HG02759 (cell line): Measurements from ENCODE around the gene PSEN1.

Experiments used
- ATAC-seq: cut with Tn5 transposase; IDR thresholded peaks from one replicate; pipeline ENCODE4 v1.9.1; 2021; ENCODE audit warnings: mild to moderate bottlenecking, moderate library complexity; ENCODE audit not compliant: unreplicated experiment

PSEN1 gene

DNA sequence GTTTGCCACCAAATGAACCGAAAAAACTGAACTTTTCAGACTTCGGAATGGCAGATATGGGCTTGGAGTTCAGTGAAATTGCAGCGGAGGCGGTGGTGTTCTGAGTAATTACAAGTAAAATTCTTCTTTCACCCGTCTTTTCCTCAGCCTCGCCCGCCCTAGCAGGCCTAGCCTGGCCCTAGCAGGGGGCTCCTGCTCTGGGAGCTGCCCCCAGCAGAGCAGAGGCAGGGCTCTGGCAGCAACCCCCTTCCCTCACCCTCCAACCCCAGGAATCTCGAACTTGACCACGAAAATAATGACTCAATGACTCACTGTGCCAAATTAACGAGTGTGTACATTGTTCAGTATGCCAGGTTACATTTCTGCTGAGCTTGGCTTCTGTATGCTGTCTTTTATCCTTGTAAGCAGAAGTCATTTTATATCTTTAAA is 102.1 kb downstream of the PSEN1 start:
- no peak for ATAC-seq

GRCh38 chr14:73238941-73239340 is 102.6 kb downstream of the PSEN1 start:
- ATAC-seq, result no peak

DNA sequence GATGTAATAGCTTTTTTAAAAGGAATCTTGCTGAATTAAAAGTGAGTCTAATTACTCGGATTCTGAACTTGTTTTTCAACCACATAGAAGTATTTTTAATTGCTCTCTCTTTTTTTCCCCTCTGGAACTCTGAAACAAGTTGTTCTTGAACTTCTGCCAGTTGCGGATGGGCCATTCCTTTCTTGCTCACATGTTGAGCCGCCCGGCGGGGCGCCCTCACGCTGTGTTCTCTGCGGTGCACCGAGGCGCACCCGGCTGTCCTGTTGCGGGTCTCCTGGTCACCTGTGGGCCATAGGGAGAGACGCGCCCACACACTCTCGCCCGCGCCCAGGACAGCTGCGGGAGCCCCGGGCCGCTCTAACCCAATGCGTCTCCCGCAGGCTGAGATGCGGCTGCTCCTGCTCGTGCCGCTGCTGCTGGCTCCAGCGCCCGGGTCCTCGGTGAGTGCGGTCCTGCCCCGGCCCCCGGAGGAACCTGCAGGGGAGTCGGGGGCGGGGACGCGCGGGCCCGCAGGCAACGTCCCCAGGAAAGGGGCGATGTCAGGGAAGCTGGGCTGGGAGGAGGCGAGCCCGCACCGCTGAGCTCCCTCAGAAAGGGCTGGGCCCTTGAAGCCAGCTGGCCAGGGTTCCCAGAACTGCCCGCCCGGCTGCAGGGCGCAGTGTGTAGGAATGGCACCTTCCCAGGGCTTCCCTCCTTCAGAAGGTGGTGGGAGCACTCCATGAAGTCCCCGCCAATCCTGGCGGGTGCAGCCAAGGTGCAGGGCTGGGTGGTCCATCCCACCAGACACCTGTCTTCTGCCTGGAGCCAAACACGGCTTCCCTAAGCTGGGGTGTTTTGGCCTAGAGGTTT is 103.3 kb downstream of the PSEN1 start:
- no peak for ATAC-seq

DNA sequence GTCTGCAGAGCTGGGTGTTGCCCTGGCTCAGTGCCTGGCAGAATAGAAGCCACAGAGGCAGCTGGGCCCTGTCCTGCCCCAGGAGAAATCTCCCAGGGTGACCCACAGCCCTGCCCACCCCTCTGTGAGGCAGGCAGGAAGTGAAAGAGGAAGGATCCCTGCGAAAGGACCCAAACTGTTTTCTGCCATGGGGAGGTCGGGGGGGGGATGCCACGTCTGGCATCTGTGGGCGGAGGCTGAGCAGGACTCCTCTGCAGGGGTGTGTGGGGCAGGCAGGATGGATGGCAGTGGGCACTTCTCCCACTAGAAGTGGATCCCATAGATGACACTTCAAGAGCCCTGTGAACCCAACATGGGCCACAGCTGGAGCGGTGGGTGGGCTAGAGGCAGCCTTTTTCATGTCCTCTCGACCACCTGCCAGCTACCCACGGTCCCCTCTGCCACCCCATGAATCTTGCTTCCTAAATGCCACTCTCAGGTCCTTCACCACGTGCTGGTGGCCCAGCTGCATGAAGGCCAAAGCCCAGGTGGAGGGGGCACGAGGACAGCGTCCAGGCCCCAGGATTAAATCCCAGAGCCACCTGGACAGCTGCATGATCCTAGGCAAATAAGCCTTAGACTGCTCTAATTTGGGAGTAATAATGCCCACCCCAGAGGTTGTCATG is 104.6 kb downstream of the PSEN1 start:
- ATAC-seq, result no peak

- no peak for ATAC-seq
These were observed 105.3 kb downstream of the PSEN1 start for GRCh38 chr14:73241481-73242165.

DNA sequence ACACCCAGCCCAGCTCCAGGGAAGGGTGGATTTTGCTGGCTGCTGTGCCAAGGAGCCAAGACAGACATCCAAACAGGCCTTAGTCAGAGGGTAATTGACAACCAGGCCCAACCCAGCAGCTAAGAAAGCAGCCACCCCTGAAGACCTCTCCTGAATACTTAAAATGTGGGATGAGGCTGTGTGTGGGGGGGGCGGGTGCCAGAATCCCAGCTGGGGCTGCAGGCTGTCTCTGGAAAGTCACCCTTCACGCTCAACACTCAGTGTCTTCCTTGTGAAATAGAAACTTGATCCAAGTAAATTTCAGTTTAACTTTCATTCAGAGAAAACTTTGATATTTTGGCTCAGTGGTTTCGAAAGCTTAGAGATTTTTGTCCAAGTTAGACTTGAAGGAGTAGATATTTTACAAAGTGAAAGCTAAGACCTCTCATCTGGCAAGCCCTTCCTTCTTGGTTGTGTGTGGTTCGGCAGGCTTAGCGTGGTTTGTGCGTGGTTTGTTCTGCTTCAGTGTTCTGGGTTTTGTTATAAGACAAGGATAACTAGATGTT is 106.1 kb downstream of the PSEN1 start:
- ATAC-seq, result no peak

- ATAC-seq, result no peak
These were observed 107.0 kb downstream of the PSEN1 start for GRCh38 chr14:73243341-73243740.

- no peak for ATAC-seq
These were observed 107.4 kb downstream of the PSEN1 start for GRCh38 chr14:73243748-73244147.

DNA sequence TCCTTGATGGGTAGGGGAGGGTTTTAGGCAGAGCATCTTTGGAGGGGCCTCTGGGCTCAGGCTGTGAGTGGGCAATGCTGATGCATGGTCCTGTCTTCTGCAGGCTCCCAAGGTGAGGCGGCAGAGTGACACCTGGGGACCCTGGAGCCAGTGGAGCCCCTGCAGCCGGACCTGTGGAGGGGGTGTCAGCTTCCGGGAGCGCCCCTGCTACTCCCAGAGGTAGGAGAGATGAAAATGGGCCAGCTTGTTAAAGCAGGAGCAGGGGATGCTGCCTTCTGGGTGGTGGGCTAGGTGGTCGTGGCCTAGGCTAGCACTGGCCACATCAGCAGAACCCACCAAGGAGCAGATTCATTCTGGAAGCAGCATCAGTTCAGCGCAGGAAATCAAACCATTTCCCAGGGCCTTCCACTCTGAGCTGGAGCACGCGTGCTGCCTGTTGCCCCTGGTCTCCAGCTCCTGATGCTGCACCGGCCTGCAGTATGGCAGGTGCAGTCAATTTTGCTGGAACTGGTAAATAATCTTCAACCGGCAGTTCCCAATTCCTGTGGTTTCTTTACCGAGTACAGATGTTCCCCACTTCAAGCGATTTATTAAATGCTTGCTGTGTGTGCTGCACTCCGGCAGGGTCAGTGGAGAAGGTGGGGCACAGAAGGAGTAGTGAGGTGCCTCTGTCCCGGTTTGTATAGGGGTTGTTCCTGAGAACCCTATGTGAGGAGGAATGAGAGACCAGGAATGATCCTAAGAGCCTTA is 108.4 kb downstream of the PSEN1 start:
- no peak for ATAC-seq

- ATAC-seq, result peak; percentile 63
These were observed 109.4 kb downstream of the PSEN1 start for GRCh38 chr14:73245480-73246325.

GRCh38 chr14:73246387-73247150 is 110.3 kb downstream of the PSEN1 start:
- ATAC-seq, result no peak

GRCh38 chr14:73248108-73248868 is 112.0 kb downstream of the PSEN1 start:
- ATAC-seq, result peak; percentile 57

- no peak for ATAC-seq
These were observed 112.8 kb downstream of the PSEN1 start for GRCh38 chr14:73249108-73249507.

DNA sequence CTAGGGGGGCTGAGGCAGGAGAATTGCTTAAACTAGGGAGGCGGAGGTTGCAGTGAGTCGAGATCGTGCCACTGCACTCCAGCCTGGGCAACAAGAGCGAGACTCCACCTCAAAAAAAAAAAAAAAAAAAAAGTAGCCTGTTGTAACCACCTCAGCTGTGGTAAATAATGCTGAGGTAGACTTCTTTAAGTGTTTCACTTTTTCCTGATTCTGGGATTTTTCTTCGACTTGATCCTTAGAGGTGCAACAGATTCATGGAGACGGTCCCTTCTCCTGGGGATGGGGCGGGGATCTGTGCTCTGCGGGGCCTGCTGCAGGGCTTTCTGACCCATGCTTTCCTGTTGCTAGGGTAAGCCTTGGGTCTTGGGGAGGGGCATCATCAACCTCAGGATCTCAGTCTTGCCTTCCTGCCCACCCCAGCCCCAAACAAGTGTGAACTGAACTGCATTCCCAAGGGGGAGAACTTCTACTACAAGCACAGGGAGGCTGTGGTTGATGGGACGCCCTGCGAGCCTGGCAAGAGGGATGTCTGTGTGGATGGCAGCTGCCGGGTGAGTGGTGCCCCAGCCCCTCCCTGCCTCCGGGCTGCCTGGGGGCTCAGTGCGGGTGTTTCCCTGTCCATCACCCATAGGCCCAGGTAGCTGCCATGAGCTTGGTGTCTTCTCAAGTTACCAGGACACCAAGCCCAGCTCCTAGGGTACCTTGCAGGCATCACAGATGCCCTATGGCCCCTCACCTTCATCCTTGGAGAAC is 113.4 kb downstream of the PSEN1 start:
- ATAC-seq, result no peak

DNA sequence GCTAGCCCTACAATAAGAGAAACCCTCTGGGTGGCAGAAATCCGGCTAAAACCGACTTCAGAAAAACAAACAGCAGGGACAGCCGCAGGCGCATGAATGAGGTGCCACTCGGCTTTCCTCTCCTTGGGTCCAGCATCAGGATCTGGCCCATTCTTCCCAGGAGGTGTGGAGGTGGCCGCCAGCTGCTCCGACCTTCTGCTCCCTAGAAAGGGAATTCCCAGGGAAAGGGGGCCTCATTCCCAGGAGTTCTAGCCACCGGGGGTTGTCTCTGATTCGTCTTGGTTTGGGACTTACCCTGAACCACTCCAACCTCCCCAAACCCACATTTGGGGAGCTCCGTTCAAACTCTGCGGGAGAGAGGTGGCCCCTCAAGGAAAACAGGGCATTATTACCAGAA is 114.0 kb downstream of the PSEN1 start:
- ATAC-seq, result no peak

- no peak for ATAC-seq
These were observed 114.6 kb downstream of the PSEN1 start for GRCh38 chr14:73250781-73251500.
